HCT116 (cell line): ENCODE data around the gene SLITRK1. TPM values are rescaled to one million over a fixed set of nuclear protein-coding genes. Genes with fewer than 3 reads are reported as not detected.

Experiments used
- ATAC-seq: fragments of 200-7000 bp; cut with Tn5 transposase; 2 replicates; pipeline ENCODE4 v1.9.1; 2020; ENCODE audit warnings: mild to moderate bottlenecking, moderate library complexity
- BruUV-seq: library from RNA; stranded (reverse); fragments of 400-500 nt; replicated peaks from 2 replicates; lab custom pipeline; 2021; lab: Mats Ljungman, UMichigan
- CTCF ChIA-PET: fragments of 300-600 bp; sonication (Branson Sonifier 250); formaldehyde crosslinking; loops from one replicate; lab custom pipeline; 2021; ENCODE audit warnings: antibody characterized with exemption; lab: Charles Lee
- POLR2A ChIA-PET: fragments of 300-600, 350-600 bp; sonication (Branson Sonifier 250); formaldehyde crosslinking; loops from one replicate; lab custom pipeline; 2021; ENCODE audit warnings: antibody characterized with exemption; lab: Charles Lee
- RAD21 ChIA-PET, 2 experiments: fragments of 300-600 bp; sonication (Branson Sonifier 250); formaldehyde crosslinking; loops; one replicate each; lab custom pipeline; 2023; ENCODE audit warnings: low total read pairs in 2 of 2; ENCODE audit not compliant: uncharacterized antibody in 2 of 2, unreplicated experiment in 2 of 2, low non-redundant PET in 1 of 2; lab: Charles Lee
- DNase-seq: peaks from one replicate; pipeline ENCODE4 v3.0.0-alpha.2; 2010; ENCODE audit warnings: low read depth, low spot score
- H2AFZ ChIP-seq: fragments of 200-600 bp; shearing (Covaris generic), sonication (generic); 2 replicates; pipeline ENCODE4 v1.6.1; 2017; ENCODE audit warnings: low read depth, mixed run types, mixed read lengths, antibody characterized with exemption, low read length; ENCODE audit not compliant: poor library complexity, severe bottlenecking
- H3K27ac ChIP-seq: 2 replicates; pipeline ENCODE4 v1.5.1; 2012; ENCODE audit warnings: low read depth, low read length
- H3K27me3 ChIP-seq: fragments of 200-600 bp; sonication (generic); 2 replicates; pipeline ENCODE4 v1.6.1; 2016; ENCODE audit warnings: mixed run types, low read length, mixed read lengths; ENCODE audit not compliant: insufficient read depth
- H3K36me3 ChIP-seq, 2 experiments: fragments of 200-500 bp in 1 of 2; fragments of 200-600 bp in 1 of 2; sonication (Bioruptor generic) in 1 of 2; sonication (generic) in 1 of 2; 2 replicates each; pipeline versions ENCODE4 v1.5.1 to v1.6.1; 2014 to 2016; ENCODE audit warnings: low read length in 2 of 2, inconsistent platforms in 1 of 2, mixed read lengths in 1 of 2, mixed run types in 1 of 2; ENCODE audit not compliant: insufficient read depth in 2 of 2, control insufficient read depth in 1 of 2
- H3K4me1 ChIP-seq, 2 experiments: fragments of 200-600 bp in 1 of 2; sonication (generic) in 1 of 2; 2 replicates each; pipeline versions ENCODE4 v1.5.1 to v1.6.1; 2012 to 2017; ENCODE audit warnings: low read length in 2 of 2, inconsistent platforms in 1 of 2, mild to moderate bottlenecking in 1 of 2, mixed read lengths in 1 of 2, mixed run types in 1 of 2, moderate library complexity in 1 of 2; ENCODE audit not compliant: insufficient read depth in 2 of 2, control insufficient read depth in 1 of 2
- H3K4me2 ChIP-seq: fragments of 200-600 bp; sonication (generic); 2 replicates; pipeline ENCODE4 v1.6.1; 2017; ENCODE audit warnings: mixed run types, low read length, mixed read lengths
- H3K4me3 ChIP-seq, 2 experiments: fragments of 200-600 bp in 1 of 2; sonication (generic) in 1 of 2; replicated peaks in 1 of 2; 2 replicates each; pipeline ENCODE4 v1.5.1; 2011 to 2016; ENCODE audit warnings: low read length in 2 of 2, control low read depth in 1 of 2, low read depth in 1 of 2, mild to moderate bottlenecking in 1 of 2, mixed read lengths in 1 of 2, mixed run types in 1 of 2
- H3K79me2 ChIP-seq: fragments of 200-600 bp; sonication (generic); 2 replicates; pipeline ENCODE4 v1.6.1; 2017; ENCODE audit warnings: mild to moderate bottlenecking, mixed run types, low read length, moderate library complexity, mixed read lengths; ENCODE audit not compliant: insufficient read depth
- H3K9ac ChIP-seq: fragments of 200-600 bp; sonication (generic); 2 replicates; pipeline ENCODE4 v1.6.1; 2016; ENCODE audit warnings: low read length, mixed read lengths
- H3K9me2 ChIP-seq: fragments of 200-600 bp; sonication (generic), shearing (Covaris generic); 2 replicates; pipeline ENCODE4 v1.6.1; 2017; ENCODE audit warnings: mixed run types, mild to moderate bottlenecking, moderate library complexity; ENCODE audit not compliant: insufficient read depth
- H3K9me3 ChIP-seq, 2 experiments: fragments of 200-500 bp in 1 of 2; fragments of 200-600 bp in 1 of 2; sonication (Bioruptor generic) in 1 of 2; sonication (generic) in 1 of 2; 2 replicates each; pipeline ENCODE4 v1.6.1; 2014 to 2017; ENCODE audit warnings: low read length in 2 of 2, mixed read lengths in 2 of 2, inconsistent platforms in 1 of 2, low read depth in 1 of 2, mild to moderate bottlenecking in 1 of 2, mixed run types in 1 of 2, moderate library complexity in 1 of 2; ENCODE audit not compliant: control insufficient read depth in 1 of 2, insufficient read depth in 1 of 2
- H4K20me1 ChIP-seq: fragments of 200-600 bp; sonication (generic), shearing (Covaris generic); 2 replicates; pipeline ENCODE4 v1.6.1; 2017; ENCODE audit warnings: mixed run types, mild to moderate bottlenecking, moderate library complexity; ENCODE audit not compliant: insufficient read depth
- CEBPB ChIP-seq: IDR thresholded peaks from 2 replicates; pipeline ENCODE4 v1.6.1; 2012; ENCODE audit warnings: low read depth
- CTCF ChIP-seq, 3 experiments: fragments of 200-600 bp in 1 of 3; sonication (generic) in 1 of 3; IDR thresholded peaks in 2 of 3; conservative IDR thresholded peaks in 1 of 3; 2 replicates each; pipeline ENCODE4 v1.5.1; 2012 to 2017; ENCODE audit warnings: low read depth in 2 of 3, low read length in 2 of 3, antibody characterized with exemption in 1 of 3, borderline replicate concordance in 1 of 3, control low read depth in 1 of 3, mild to moderate bottlenecking in 1 of 3, mixed read lengths in 1 of 3, mixed run types in 1 of 3, moderate library complexity in 1 of 3; ENCODE audit not compliant: insufficient read depth in 1 of 3
- EGR1 ChIP-seq: IDR thresholded peaks from 2 replicates; pipeline ENCODE4 v1.6.1; 2012; ENCODE audit warnings: low read depth
- ELF1 ChIP-seq: IDR thresholded peaks from 2 replicates; pipeline ENCODE4 v1.6.1; 2012; ENCODE audit warnings: low read depth, borderline replicate concordance
- POLR2AphosphoS5 ChIP-seq: IDR thresholded peaks from 2 replicates; pipeline ENCODE4 v1.6.1; 2011; ENCODE audit warnings: mild to moderate bottlenecking, low read depth, low read length, moderate library complexity
- YY1 ChIP-seq: IDR thresholded peaks from 2 replicates; pipeline ENCODE4 v1.6.1; 2011; ENCODE audit warnings: low read length, low read depth, moderate library complexity, mild to moderate bottlenecking; ENCODE audit not compliant: insufficient replicate concordance; ENCODE audit errors: extremely low read depth
- ZNF274 ChIP-seq: fragments of 200-500 bp; sonication (Bioruptor generic); IDR thresholded peaks from 2 replicates; pipeline ENCODE4 v1.6.1; 2014; ENCODE audit warnings: mild to moderate bottlenecking, low read depth, low read length, inconsistent platforms
- intact Hi-C: fragments of 100-400 bp; cut with micrococcal nuclease; formaldehyde crosslinking; loops from 2 replicates; pipeline ENCODE4 v1.10.0; 2022
- total RNA-seq: library from RNA; stranded (reverse); gene quantifications from one replicate; pipeline ENCODE4 v1.2.1, GENCODE V29; 2021; ENCODE audit not compliant: unreplicated experiment
- TF ChIP-seq, protein P1 (sequence below): IDR thresholded peaks from 2 replicates; pipeline ENCODE4 v1.6.1; 2011; ENCODE audit warnings: mild to moderate bottlenecking, low read length, moderate library complexity; ENCODE audit not compliant: insufficient replicate concordance; ENCODE audit errors: extremely low read depth
- TF ChIP-seq, protein P2 (sequence below): IDR thresholded peaks from 2 replicates; pipeline ENCODE4 v1.6.1; 2012
- TF ChIP-seq, protein P3 (sequence below): IDR thresholded peaks from 2 replicates; pipeline ENCODE4 v1.6.1; 2012

The SLITRK1 gene
- total RNA-seq, 1 experiment from 2014 or later, result not detected

DNA sequence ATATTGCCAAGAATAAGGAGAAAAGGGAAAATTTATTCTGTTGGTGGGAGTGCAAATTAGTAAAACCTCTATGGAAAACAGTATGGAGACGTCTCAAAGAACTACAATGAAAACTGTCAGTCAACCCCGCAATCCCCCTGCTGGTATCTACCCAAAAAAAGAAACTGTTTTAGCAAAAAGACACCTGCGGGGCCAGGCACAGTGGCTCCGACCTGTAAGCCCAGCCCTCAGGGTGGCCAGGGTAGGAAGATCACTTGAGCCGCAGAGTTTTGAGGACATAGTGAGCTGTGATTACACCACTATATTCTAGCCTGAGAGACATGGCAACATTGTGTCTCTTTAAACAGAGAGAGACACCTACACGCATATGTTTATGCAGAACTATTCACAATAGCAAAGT lies 37.5 kb upstream of the SLITRK1 start (continued):
- TF ChIP-seq, protein P1, sequence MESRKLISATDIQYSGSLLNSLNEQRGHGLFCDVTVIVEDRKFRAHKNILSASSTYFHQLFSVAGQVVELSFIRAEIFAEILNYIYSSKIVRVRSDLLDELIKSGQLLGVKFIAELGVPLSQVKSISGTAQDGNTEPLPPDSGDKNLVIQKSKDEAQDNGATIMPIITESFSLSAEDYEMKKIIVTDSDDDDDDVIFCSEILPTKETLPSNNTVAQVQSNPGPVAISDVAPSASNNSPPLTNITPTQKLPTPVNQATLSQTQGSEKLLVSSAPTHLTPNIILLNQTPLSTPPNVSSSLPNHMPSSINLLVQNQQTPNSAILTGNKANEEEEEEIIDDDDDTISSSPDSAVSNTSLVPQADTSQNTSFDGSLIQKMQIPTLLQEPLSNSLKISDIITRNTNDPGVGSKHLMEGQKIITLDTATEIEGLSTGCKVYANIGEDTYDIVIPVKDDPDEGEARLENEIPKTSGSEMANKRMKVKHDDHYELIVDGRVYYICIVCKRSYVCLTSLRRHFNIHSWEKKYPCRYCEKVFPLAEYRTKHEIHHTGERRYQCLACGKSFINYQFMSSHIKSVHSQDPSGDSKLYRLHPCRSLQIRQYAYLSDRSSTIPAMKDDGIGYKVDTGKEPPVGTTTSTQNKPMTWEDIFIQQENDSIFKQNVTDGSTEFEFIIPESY, result no peak
- no peak for TF ChIP-seq YY1
- TF ChIP-seq ZNF274, result no peak
- TF ChIP-seq EGR1, result no peak

GRCh38 chr13:83914368-83914767 lies 32.1 kb upstream of the SLITRK1 start:
- ChIA-PET RAD21 (no interaction called here), CTCF (no interaction called here), POLR2A (no interaction called here)
- Histone ChIP-seq H3K4me2 (no peak overlapping the region), H3K36me3 (no peaks in the 10 kb centered on the region), H3K79me2 (no peaks in the 10 kb centered on the region), H4K20me1 (no peaks in the 10 kb centered on the region), H3K27me3 (no peaks in the 10 kb centered on the region), H3K4me3 (no peak overlapping the region), H3K9ac (no peak overlapping the region), H2AFZ (no peak overlapping the region), H3K27ac (no peak overlapping the region), H3K9me3 (no peaks in the 10 kb centered on the region), H3K9me2 (no peaks in the 10 kb centered on the region), H3K4me1 (no peaks in the 10 kb centered on the region)
- no peak for DNase-seq
- intact Hi-C loops, result no loop called here
- no peak for ATAC-seq
- TF ChIP-seq CEBPB, result no peak
- TF ChIP-seq POLR2AphosphoS5, result no peak
- no peak for TF ChIP-seq ELF1
- no peak for TF ChIP-seq CTCF (IDR thresholded peaks at IDR 0.05 in 2 of 3, conservative IDR thresholded peaks at IDR 0.05 in 1 of 3; ENCODE audit: borderline replicate concordance in 1 of 3, insufficient read depth in 1 of 3, low read depth in 2 of 3, low read length in 2 of 3)
- TF ChIP-seq, protein P2, sequence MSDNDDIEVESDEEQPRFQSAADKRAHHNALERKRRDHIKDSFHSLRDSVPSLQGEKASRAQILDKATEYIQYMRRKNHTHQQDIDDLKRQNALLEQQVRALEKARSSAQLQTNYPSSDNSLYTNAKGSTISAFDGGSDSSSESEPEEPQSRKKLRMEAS, result no peak
- TF ChIP-seq, protein P3, sequence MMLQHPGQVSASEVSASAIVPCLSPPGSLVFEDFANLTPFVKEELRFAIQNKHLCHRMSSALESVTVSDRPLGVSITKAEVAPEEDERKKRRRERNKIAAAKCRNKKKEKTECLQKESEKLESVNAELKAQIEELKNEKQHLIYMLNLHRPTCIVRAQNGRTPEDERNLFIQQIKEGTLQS, result no peak
- no TSS peak for BruUV-seq
